ENCODE measurements around the gene CFAP58.

GRCh38 chr10:104488439-104488832 is 134.8 kb downstream of the CFAP58 start:
- TF ChIP-seq CTCF (IDR thresholded peaks at IDR 0.05; ENCODE audit: extremely low read depth in 1 of 2, insufficient read depth in 1 of 2, low read depth in 1 of 2, low read length in 2 of 2) = no peak
- no peak for TF ChIP-seq GATA2 (IDR thresholded peaks at IDR 0.05; ENCODE audit: insufficient read depth, insufficient read length, low read depth, low read length)
- TF ChIP-seq POLR2A (IDR thresholded peaks at IDR 0.05; ENCODE audit: low read depth, low read length) = no peak
- TF ChIP-seq EZH2 (IDR thresholded peaks at IDR 0.05; ENCODE audit: borderline replicate concordance, low read depth, low read length, severe bottlenecking) = no peak
